NCI-H2196 (cell line): ENCODE results near the gene LMO1.

Source experiments
- DNase-seq: peaks from one replicate; lab custom pipeline; 2025; ENCODE audit not compliant: unreplicated experiment; lab: John Stamatoyannopoulos, UW

Gene LMO1

GRCh38 chr11:8229299-8230177, 34.1 kb downstream of the LMO1 start:
- peak; percentile 86 for DNase-seq

GRCh38 chr11:8228231-8228630, 35.4 kb downstream of the LMO1 start:
- DNase-seq = no peak

- DNase-seq = no peak
Measured at GRCh38 chr11:8227156-8228152, 36.2 kb downstream of the LMO1 start.

DNA sequence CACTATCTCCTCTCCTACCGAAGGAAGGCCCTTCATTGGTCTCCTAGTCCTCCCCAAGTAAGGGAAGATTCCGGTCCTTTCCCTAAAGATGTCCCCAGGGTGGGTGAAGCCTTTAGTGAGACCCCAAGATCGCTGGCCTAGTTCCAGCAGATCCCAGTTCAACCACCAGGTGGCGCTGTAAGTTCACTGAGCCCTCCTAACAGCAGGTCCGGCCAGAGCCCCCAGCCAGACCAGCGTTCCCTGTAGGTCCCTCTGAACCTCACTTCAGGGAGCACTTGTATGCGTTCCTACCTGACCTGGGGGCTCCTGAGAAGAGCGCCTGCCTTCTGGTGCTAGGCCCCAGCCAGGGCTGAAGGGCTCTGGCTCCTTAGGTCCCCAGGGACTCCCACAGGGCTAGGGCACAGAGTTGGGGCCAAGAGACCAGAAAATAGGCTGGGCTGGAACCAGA, 38.1 kb downstream of the LMO1 start:
- peak; percentile 73 for DNase-seq

GRCh38 chr11:8224711-8225110, 39.0 kb downstream of the LMO1 start:
- DNase-seq = no peak

- DNase-seq = no peak
Measured at GRCh38 chr11:8224161-8224591, 39.5 kb downstream of the LMO1 start.

DNA sequence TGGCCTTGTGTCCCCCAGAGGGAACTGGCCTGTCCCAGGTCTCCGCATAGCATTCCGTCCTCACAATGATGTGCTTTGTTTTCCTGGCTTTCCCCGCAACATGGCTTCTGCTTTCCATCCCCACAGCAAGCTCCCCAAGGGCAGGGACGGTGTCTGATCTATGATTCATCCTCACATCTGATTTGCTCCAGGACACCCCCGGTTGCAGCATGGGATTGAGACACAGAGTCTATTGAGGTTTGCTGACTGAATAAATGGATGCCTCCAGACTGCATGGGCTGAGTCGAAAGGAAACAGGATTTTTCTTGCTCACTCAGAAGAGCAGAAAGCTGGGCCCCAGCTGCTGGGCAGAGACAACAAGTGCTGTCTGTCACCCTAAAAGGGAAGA, 40.2 kb downstream of the LMO1 start:
- no peak for DNase-seq

GRCh38 chr11:8222820-8223512, 40.7 kb downstream of the LMO1 start:
- no peak for DNase-seq

GRCh38 chr11:8221917-8222495, 41.7 kb downstream of the LMO1 start:
- DNase-seq = no peak

- no peak for DNase-seq
Measured at GRCh38 chr11:8221046-8221723, 42.5 kb downstream of the LMO1 start.

DNA sequence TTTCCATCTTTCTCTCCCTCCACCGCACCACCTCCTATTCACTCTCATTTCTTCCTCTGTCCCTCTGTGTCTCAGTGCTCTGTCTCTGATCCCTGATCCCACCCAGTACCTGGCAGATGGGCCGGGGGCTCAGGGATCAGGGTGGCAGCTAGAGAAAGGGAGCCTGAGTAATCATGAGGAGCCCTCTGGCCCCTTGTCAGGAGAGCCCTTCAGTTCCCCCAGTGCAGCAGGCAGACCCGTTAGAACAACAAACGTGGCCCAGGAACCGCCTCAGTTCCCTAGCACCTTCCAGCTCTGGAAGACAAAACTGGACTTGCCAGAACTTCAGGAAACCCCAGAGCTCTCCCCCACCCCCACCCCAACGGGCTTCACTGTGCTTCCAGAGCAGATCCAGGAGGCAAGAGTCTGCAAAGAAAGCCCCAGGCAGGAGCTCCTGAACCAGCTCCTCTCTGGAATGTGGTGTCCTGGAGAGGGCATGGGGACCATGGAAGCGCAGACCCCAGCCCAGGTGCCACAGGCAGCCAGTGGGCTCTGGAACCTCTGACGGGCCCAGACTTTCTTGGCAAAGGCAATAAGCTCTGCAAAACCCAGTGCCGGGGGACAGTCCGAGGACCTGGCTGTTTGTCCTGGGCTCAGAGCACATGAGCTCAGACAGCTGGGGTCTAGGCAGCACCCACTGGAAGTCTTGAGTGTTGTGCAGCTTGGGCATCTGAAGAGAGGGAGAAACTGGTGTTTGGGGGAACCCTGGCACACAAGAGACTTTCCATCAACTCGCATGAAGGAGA, 43.2 kb downstream of the LMO1 start:
- DNase-seq = no peak

DNA sequence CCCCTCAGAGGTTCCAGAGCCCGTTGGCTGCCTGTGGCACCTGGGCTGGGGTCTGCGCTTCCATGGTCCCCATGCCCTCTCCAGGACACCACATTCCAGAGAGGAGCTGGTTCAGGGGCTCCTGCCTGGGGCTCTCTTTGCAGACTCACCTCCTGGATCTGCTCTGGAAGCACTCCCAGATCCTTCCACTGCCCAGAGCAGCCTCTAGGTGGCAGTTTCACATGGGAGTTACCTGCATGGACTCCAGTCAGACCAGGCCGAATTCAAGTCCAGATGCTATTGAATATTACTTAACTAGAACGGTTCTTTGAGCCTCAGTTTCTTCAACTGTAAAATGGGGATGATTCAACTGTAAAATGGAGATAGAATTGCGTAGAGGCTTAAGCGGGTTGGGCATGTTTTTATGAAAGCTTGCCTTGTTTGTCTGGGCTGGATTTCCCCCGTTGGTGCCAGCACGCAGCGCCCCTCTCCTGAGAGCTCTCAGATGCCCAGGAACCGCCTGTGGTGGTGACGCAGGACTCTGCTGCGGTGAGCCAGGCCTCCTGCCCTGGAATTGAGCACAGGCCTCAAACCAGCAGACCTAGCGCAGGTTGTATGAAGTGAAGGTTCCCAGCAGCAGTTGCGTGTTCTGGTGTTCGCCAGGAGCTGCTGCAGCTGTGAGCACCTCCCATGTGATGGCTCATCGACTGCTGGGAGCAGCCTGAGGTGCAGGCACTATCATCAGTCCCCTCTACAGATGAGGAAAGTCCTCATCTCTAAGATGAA, 44.2 kb downstream of the LMO1 start:
- peak; percentile 56 for DNase-seq

GRCh38 chr11:8218840-8219239, 44.8 kb downstream of the LMO1 start:
- DNase-seq = no peak

GRCh38 chr11:8218409-8218808, 45.3 kb downstream of the LMO1 start:
- DNase-seq = no peak

- DNase-seq = no peak
Measured at GRCh38 chr11:8217926-8218325, 45.8 kb downstream of the LMO1 start.

GRCh38 chr11:8217136-8217535, 46.5 kb downstream of the LMO1 start:
- DNase-seq = no peak

- DNase-seq = no peak
Measured at GRCh38 chr11:8213376-8213775, 50.3 kb downstream of the LMO1 start.

DNA sequence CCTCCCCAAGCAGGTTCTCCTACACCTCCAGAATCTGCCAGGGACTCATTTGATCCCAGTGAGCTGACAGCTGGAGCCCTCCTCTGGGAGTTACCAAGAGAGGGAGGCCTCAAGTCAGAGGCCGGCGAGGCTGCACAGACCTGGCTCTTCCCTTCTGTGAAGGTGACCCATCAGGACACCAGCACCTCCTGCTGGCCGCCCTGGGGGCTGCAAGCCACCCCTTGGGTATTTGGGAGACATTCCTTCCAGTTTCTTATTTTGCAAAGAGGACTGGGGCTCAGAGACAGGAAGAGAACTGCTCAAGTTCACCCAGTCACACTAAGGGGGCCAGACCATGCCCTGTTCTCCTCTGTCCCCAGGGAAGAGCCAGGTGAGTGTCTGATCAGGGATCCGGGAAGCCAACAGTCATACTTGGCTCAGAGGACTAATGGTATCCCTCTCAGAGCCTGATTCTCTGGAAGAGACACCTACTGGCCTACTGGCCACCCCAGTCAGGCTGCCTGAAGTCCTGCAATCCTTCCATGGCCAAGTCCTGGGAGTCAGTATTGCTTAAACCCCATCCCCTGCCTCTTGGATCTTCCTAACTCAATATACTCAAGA, 54.4 kb downstream of the LMO1 start:
- no peak for DNase-seq
